TTC549 (cell line): ENCODE measurements around the gene IFNL2.
"Not testable (repeated sequence)": the region's sequence is repeated elsewhere in the genome, so short reads cannot be mapped to it uniquely, and the experiment has no call there.

Experiments used
- FAIRE-seq: peaks from 2 replicates; lab custom pipeline; 2012; peaks lifted over from hg19 to GRCh38; lab: Jason Lieb, UNC

IFNL2 gene

GRCh38 chr19:39253374-39254149, 14.6 kb upstream of the IFNL2 start:
- no peak for FAIRE-seq

- FAIRE-seq: no peak
These were observed 13.5 kb upstream of the IFNL2 start for GRCh38 chr19:39254531-39255345.

- FAIRE-seq: no peak
These were observed 11.0 kb upstream of the IFNL2 start for GRCh38 chr19:39257227-39257626.

GRCh38 chr19:39261704-39262103, 6.5 kb upstream of the IFNL2 start:
- no peak for FAIRE-seq

GRCh38 chr19:39262496-39262895, 5.7 kb upstream of the IFNL2 start:
- no peak for FAIRE-seq

DNA sequence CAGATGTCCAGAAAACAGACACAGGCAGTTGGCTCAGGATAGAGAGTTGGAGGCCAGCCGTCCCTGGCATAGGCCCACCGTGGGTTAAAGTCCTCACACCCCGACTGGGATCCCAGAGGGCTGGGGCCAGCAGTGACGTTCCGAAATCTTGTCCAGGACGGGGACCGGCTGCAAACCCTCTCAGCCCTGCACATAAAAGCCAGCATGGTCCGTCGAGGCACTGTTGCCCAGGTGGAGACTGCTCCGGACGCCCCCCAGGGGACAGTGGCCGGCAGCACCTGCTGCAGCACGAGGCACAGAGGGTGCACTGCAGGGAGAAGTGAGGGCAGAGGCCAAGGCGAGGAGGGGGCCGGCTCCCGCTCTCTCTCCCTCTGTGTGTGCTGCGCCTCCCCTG, 4.3 kb upstream of the IFNL2 start:
- no peak for FAIRE-seq

DNA sequence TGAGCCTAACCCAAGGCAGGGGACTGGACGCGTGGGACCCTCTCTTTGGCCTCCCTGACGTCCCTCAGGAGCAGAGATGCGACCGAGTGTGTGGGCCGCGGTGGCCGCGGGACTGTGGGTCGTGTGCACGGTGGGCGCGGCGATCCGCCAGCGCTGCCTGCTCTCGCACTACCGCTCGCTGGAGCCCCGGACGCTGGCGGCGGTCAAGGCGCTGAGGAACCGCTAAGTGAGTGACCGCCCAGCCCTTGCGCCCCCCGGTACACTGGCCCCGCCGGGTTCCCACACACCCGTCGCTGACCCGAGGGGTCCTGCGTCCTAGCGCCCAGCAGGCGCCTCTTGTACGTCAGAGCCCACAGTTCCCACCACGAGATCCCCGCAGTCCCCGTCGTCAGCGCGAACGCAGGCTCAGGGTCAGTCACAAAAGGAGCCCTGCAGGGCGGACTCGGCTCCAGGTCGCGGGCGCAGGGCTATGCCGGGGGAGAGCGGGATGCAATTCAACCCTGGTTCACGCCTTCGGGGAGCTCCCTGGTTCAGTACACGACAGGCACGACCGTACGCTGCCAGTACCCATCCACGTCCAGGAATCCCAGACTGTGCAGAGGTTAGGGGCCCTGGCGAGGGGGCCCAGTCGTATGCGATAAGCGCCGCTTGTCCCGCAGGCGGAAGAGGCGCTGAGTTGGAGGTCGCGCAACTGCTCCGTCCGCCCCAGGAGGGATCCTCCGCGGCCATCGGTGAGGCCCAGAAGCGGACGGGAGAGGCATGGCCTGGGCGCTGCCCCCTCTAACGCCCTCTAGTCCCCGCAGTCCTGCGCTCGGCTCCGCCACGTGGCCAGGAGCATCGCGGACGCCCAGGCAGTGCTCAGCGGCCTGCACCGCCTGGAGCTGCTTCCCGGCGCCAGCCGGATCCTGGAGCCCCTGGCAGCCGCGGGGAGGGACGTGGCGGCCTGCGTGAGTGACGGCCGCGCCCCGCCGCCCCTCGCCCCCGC, 3.6 kb upstream of the IFNL2 start:
- no peak for FAIRE-seq

DNA sequence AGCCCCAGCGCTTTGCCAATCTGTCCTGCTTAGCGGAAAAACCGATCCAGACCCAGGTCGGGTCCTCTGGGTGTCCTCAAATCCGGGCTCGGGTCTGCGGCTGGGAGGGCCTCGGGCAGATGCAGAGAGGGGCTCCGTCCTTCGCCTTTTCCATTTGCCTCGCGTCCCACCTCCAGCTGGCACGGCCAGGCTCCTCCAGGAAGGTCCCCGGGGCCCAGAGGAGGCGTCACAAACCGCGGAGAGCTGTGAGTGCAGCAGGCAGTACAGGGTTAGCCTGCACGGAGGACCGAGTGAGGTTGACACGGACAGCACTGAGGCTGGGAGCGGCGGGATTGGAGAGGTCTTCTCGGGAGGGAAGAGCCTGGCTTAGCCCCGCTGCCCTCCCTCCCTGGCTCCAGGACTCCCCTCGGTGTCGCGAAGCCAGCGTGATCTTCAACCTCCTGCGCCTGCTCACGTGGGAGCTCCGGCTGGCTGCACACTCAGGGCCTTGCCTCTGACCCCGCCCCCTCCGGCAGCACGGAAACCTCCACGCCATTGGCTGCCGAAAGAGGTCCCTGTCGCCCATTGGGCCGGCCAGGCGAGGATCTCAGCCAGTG, 2.8 kb upstream of the IFNL2 start:
- no peak for FAIRE-seq

DNA sequence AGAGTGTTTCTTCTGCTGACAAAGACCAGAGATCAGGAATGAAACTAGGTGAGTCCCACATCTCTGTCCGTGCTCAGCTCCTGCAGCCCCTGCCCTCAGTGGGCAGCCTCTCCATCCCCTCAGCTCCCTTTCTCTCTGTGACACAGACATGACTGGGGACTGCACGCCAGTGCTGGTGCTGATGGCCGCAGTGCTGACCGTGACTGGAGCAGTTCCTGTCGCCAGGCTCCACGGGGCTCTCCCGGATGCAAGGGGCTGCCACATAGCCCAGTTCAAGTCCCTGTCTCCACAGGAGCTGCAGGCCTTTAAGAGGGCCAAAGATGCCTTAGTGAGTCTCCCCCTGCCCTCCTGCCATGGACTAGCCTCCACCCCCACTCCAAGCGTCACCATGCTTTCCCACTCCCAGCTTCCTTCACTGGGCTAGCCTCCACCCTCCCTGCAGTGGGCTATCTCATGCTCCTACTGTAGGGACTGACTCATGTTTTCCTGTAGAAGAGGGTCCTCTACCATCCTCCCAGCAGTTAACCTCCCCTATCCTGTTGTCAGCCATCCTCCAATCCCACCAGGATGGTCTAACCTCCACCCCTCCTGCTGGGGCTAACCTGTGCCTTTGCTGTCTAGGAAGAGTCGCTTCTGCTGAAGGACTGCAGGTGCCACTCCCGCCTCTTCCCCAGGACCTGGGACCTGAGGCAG, 481 bp downstream of the IFNL2 start:
- FAIRE-seq: not testable (repeated sequence)

DNA sequence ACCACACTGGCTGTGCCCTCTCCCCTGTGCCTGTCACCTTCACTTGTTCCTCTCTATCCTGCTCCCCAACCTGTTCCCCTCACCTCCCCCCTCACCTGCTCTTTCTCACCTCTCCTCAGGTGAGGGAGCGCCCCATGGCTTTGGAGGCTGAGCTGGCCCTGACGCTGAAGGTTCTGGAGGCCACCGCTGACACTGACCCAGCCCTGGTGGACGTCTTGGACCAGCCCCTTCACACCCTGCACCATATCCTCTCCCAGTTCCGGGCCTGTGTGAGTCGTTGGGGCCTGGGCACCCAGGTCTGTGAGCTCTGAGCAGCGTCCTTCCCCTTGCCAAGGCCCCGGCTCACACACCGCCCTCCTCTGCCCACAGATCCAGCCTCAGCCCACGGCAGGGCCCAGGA, 1.2 kb downstream of the IFNL2 start:
- not testable (repeated sequence) for FAIRE-seq

DNA sequence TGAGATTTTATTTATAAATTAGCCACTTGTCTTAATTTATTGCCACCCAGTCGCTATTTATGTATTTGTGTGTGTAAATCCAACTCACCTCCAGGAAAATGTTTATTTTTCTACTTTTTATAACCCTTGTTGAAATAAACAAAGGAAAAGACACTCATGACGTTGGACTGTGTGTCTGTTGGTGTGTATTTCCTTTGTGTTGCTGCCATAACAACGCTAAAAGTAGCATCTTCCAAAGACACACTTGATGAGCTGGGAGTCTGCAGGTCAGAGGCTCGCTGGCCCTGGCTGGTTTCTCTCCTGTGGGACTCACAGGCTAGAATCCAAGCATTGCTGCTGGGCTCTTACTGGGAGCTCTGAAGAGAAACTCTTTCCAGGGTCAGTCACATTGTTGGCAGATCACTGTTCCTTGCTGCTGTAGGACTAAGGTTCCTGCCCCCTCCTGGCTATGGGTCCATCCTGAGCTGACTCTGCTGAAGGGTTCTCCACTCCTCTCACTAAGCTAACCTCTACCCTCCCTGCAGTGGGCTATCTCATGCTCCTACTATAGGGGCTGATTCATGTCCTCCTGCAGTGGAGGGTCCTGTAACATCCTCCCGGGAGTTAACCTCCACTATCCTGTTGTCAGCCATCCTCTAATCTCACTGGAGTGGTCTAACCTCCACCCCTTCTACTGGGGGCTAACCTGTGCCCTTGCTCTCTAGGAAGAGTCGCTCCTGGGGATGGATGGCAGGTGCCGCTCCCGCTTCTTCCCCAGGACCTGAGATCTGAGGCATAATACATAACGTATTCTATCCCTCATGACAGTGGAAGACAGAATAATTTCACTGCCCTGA, 2.1 kb downstream of the IFNL2 start:
- FAIRE-seq: no peak

GRCh38 chr19:39273859-39274258, 5.7 kb downstream of the IFNL2 start:
- not testable (repeated sequence) for FAIRE-seq

DNA sequence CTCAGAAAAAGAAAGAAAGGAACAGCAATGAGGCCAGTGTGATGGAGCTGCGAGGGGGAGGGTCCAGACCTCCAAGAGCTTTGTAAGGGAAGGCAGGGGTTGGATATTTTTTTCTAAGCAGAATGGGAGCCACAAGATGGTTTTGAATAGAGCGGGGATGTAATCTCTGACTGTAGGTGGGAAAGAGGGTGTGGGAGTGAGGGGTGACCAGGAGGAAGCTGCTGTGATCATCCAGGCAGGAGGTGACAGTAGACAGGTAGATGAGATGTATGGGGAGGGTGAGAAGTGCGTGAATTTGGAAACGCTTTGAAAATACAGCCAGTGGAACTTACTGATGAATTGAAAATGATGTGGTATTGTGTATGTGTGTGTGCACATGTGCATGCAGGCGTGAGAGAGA, 7.4 kb downstream of the IFNL2 start:
- no peak for FAIRE-seq

DNA sequence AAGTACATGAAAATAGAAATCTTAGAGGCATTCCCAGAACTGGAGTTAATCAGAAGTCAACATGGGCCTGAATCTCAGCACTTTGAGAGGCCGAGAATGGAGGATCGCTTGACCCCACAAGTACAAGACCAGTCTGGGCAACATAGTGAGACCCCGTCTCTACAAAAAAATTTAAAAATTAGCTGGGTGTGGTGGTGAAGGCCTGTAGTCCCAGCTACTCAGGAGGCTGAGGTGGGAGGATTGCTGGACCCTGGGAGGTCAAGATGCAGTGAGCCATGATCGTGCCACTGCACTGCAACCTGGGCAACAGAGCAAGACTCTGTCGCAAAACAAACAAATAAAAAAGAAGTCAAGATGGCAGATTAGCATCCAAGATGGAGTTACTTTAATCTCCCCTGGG, 8.5 kb downstream of the IFNL2 start:
- no peak for FAIRE-seq

GRCh38 chr19:39277598-39277997, 9.4 kb downstream of the IFNL2 start:
- FAIRE-seq: no peak

DNA sequence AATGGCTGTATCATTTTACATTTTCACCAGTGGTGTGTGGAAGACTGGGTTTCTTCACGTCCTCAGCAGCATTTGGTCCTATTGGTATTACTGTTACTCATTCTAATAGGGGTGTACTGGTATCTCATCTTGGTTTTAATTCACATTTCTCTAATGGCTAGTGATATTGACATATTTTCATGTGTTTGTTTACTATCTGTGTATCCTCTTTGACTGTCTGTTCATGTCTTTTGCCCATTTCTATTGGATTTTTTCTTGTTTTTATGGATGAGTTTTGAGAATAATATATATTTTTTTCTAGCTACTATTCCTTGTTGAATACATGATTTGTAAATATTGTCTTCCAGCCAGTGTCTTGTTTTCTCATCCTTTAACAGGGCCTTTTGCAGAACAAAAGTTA, 13.8 kb downstream of the IFNL2 start:
- no peak for FAIRE-seq

- FAIRE-seq: no peak
These were observed 15.8 kb downstream of the IFNL2 start for GRCh38 chr19:39284032-39284431.

- FAIRE-seq: no peak
These were observed 25.2 kb downstream of the IFNL2 start for GRCh38 chr19:39293394-39293793.

DNA sequence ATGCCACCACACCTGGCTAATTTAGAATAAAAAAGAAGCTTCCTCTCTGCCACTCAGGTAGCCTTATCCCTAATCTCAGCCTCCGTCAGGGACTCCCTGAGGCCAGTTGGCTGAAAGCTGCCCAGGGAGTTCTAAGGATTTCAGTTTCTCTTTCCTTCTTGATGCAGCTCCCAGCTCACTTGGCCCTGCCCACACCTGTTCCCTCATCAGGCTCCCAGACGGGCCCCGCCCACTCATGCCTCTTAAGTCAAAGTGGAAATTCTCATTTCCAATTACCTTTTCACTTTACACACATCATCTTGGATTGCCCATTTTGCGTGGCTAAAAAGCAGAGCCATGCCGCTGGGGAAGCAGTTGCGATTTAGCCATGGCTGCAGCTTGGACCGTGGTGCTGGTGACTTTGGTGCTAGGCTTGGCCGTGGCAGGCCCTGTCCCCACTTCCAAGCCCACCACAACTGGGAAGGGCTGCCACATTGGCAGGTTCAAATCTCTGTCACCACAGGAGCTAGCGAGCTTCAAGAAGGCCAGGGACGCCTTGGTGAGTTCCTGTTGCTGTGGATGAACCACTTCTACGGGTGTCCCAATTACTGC, 28.0 kb downstream of the IFNL2 start, which contains the start of gene IFNL1:
TSS of gene IFNL1 (plus strand) at position 353 of the 591 bp plus-strand sequence. CDS start at position 368, 15 bp downstream.
- FAIRE-seq: no peak

GRCh38 chr19:39296906-39297305, 28.7 kb downstream of the IFNL2 start:
- no peak for FAIRE-seq
